Esophagus muscularis mucosa (tissue), 3 donors: ENCODE data around the gene CEP164.

Experiments used
- EP300 ChIP-seq: sonication (generic); formaldehyde crosslinking; IDR thresholded peaks from one replicate; pipeline ENCODE4 v1.6.1; 2017; ENCODE audit warnings: antibody characterized with exemption
- TF ChIP-seq, protein P1 (sequence below), 3 experiments: fragments of 200-600 bp in 2 of 3; fragments of 450-650 bp in 1 of 3; sonication (generic) in 2 of 3; IDR thresholded peaks; one replicate each; pipeline ENCODE4 v1.5.1; 2017 to 2019; ENCODE audit warnings: antibody characterized with exemption in 3 of 3, mild to moderate bottlenecking in 2 of 3, moderate library complexity in 1 of 3

DNA sequence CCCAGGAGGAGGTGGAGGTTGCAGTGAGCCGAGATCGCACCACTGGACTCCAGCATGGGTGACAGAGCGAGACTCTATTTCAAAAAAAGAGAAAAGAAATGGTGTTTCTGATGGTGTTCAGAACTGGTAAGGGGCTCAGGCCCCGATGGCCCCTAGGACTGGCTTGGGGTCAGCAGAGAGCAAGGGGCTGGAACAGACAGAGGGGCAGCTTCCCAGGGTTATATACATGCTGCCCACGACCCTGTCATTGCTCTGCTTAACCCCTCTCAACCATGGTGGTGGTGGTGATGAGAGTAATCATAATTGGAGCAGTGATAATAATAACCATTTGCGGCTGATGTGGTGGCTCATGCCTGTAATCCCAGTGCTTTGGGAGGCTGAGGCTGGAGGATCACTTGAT, 79.4 kb downstream of the CEP164 start:
- TF ChIP-seq, protein P1, sequence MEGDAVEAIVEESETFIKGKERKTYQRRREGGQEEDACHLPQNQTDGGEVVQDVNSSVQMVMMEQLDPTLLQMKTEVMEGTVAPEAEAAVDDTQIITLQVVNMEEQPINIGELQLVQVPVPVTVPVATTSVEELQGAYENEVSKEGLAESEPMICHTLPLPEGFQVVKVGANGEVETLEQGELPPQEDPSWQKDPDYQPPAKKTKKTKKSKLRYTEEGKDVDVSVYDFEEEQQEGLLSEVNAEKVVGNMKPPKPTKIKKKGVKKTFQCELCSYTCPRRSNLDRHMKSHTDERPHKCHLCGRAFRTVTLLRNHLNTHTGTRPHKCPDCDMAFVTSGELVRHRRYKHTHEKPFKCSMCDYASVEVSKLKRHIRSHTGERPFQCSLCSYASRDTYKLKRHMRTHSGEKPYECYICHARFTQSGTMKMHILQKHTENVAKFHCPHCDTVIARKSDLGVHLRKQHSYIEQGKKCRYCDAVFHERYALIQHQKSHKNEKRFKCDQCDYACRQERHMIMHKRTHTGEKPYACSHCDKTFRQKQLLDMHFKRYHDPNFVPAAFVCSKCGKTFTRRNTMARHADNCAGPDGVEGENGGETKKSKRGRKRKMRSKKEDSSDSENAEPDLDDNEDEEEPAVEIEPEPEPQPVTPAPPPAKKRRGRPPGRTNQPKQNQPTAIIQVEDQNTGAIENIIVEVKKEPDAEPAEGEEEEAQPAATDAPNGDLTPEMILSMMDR (IDR thresholded peaks at IDR 0.05), result no peak
- no peak for TF ChIP-seq EP300
